Fibroblast of lung (primary cell): ENCODE measurements around the gene PRKCSH. TPM values are rescaled to one million over a fixed set of nuclear protein-coding genes. Genes with fewer than 3 reads are reported as not detected.

ENCODE experiments used
- DNase-seq, 2 donors: peaks; one replicate each; pipeline versions ENCODE4 v3.0.0 to v3.0.0-alpha.2; 2010; ENCODE audit warnings: low read depth in 2 of 2
- H2AFZ ChIP-seq: 2 replicates; pipeline ENCODE4 v1.5.1; 2012; ENCODE audit warnings: low read length, control low read depth, inconsistent platforms
- H3K27ac ChIP-seq: 2 replicates; pipeline ENCODE4 v1.5.1; 2011; ENCODE audit warnings: low read length, control low read depth; ENCODE audit not compliant: insufficient read depth
- H3K27me3 ChIP-seq: 2 replicates; pipeline ENCODE4 v1.5.1; 2011; ENCODE audit warnings: mild to moderate bottlenecking, low read length; ENCODE audit not compliant: control insufficient read depth, insufficient read depth
- H3K36me3 ChIP-seq: 2 replicates; pipeline ENCODE4 v1.5.1; 2011; ENCODE audit warnings: low read length; ENCODE audit not compliant: control insufficient read depth, insufficient read depth
- H3K4me1 ChIP-seq: 2 replicates; pipeline ENCODE4 v1.5.1; 2011; ENCODE audit warnings: low read length; ENCODE audit not compliant: control insufficient read depth, insufficient read depth; ENCODE audit errors: extremely low read depth
- H3K4me2 ChIP-seq: 2 replicates; pipeline ENCODE4 v1.5.1; 2011; ENCODE audit warnings: low read length, control low read depth; ENCODE audit not compliant: insufficient read depth; ENCODE audit errors: extremely low read depth
- H3K4me3 ChIP-seq, 4 experiments: fragments of 200-600 bp in 1 of 4; sonication (generic) in 1 of 4; replicated peaks in 1 of 4; 2 replicates each; pipeline ENCODE4 v1.5.1; 2011 to 2016; ENCODE audit warnings: low read length in 4 of 4, low read depth in 3 of 4, mild to moderate bottlenecking in 3 of 4, control low read depth in 2 of 4, inconsistent platforms in 1 of 4, mixed read lengths in 1 of 4; ENCODE audit not compliant: insufficient read depth in 1 of 4; ENCODE audit errors: control extremely low read depth in 1 of 4
- H3K79me2 ChIP-seq: 2 replicates; pipeline ENCODE4 v1.5.1; 2012; ENCODE audit warnings: mild to moderate bottlenecking, low read length, inconsistent platforms; ENCODE audit not compliant: control insufficient read depth, insufficient read depth
- H3K9ac ChIP-seq: 2 replicates; pipeline ENCODE4 v1.5.1; 2011; ENCODE audit warnings: mild to moderate bottlenecking, low read length, control low read depth; ENCODE audit not compliant: insufficient read depth
- H3K9me3 ChIP-seq: 2 replicates; pipeline ENCODE4 v1.5.1; 2012; ENCODE audit warnings: low read depth, low read length; ENCODE audit not compliant: control insufficient read depth, insufficient read depth
- H4K20me1 ChIP-seq: 2 replicates; pipeline ENCODE4 v1.5.1; 2011; ENCODE audit warnings: low read length; ENCODE audit not compliant: control insufficient read depth, insufficient read depth; ENCODE audit errors: extremely low read depth
- EZH2 ChIP-seq: IDR thresholded peaks from 2 replicates; pipeline ENCODE4 v1.5.1; 2012; ENCODE audit warnings: low read length, control low read depth, mild to moderate bottlenecking; ENCODE audit errors: missing control alignments
- polyA plus RNA-seq, 2 donors: library from polyadenylated mRNA; depleted of rRNA in 1 of 2; stranded (reverse) in 1 of 2; unstranded in 1 of 2; fragments of >200 nt; gene quantifications; 2 replicates each; pipeline ENCODE4 v1.2.1, GENCODE V29; 2011 to 2012; ENCODE audit warnings: missing spikeins in 1 of 2
- total RNA-seq: library from RNA; depleted of rRNA; stranded (reverse); fragments of >200 nt; gene quantifications from 2 replicates; pipeline ENCODE4 v1.2.1, GENCODE V29; 2014
- TF ChIP-seq, protein P1 (sequence below), 2 donors: IDR thresholded peaks in 1 of 2; conservative IDR thresholded peaks in 1 of 2; 1 replicate in 1 of 2; 2 replicates in 1 of 2; pipeline ENCODE4 v1.5.1; 2011 to 2012; ENCODE audit warnings: low read length in 2 of 2, control low read depth in 1 of 2, inconsistent platforms in 1 of 2, low read depth in 1 of 2, mild to moderate bottlenecking in 1 of 2

PRKCSH gene
- total and polyA plus RNA-seq, 2 donors (not counting 1 experiment from before 2014, with no cell fraction given), result 117 to 134 TPM

DNA sequence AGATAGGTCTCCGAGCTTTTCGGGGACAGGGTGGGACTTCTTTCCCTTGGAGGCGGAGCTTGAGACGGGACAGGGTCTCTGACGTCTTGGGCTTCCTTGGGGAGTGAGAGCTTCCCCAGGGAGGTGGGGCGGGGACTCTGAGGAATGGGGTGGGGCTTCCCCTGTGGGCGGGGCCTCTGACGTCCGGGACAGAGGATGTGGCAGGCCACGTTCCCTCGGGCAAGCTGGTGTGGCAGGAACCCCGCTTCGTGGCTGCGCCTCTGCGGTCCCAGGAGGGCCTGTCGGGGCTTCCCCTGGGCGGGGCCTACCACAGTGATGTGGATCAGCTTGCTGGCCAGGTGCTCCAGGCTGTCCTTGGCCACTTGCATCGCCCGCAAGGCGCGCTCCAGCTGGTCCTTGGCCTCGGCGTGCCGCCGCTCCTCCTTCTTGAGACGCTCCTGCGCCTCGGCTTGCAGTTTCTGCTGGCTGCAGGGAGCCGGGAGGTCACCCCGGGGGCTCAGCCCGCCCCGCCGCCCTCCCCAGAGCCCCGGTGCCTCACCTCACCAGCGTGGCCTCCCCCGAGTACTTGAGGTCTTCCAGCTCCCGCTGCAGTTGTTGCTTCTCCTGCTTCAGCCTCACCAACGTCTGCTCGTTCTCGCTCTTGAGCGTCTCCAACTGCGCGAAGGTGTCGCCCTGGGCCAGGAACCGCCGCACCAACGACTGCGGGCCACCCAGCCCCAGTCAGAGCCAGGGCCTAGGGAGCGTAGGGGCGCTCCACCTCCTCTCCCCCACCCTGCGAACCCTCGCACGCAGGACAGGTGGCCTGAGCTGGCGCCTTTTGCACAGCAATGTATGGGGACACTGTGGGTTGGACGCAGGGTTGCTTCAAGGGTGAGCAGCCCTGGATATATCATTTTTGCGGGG, 13.0 kb upstream of the PRKCSH start:
- TF ChIP-seq EZH2, result no peak
- TF ChIP-seq, protein P1, sequence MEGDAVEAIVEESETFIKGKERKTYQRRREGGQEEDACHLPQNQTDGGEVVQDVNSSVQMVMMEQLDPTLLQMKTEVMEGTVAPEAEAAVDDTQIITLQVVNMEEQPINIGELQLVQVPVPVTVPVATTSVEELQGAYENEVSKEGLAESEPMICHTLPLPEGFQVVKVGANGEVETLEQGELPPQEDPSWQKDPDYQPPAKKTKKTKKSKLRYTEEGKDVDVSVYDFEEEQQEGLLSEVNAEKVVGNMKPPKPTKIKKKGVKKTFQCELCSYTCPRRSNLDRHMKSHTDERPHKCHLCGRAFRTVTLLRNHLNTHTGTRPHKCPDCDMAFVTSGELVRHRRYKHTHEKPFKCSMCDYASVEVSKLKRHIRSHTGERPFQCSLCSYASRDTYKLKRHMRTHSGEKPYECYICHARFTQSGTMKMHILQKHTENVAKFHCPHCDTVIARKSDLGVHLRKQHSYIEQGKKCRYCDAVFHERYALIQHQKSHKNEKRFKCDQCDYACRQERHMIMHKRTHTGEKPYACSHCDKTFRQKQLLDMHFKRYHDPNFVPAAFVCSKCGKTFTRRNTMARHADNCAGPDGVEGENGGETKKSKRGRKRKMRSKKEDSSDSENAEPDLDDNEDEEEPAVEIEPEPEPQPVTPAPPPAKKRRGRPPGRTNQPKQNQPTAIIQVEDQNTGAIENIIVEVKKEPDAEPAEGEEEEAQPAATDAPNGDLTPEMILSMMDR (conservative IDR thresholded peaks at IDR 0.05 in 1 of 2, IDR thresholded peaks at IDR 0.05 in 1 of 2; ENCODE audit: low read depth in 1 of 2, low read length in 2 of 2), result no peak
- H3K9me3 ChIP-seq, result no peaks in the 10 kb centered on the region
- peak; percentile 17 to 25 for DNase-seq
- no peaks in the 10 kb centered on the region for H3K79me2 ChIP-seq
- H3K27ac ChIP-seq, result no peak overlapping the region
- no peak overlapping the region for H3K4me2 ChIP-seq
- peaks cover 9% of the 10 kb centered on the region for H3K27me3 ChIP-seq
- no peak overlapping the region for H3K4me3 ChIP-seq
- no peaks in the 10 kb centered on the region for H4K20me1 ChIP-seq
- no peaks in the 10 kb centered on the region for H3K36me3 ChIP-seq
- no peak overlapping the region for H3K9ac ChIP-seq
- no peaks in the 10 kb centered on the region for H3K4me1 ChIP-seq
- no peak overlapping the region for H2AFZ ChIP-seq

DNA sequence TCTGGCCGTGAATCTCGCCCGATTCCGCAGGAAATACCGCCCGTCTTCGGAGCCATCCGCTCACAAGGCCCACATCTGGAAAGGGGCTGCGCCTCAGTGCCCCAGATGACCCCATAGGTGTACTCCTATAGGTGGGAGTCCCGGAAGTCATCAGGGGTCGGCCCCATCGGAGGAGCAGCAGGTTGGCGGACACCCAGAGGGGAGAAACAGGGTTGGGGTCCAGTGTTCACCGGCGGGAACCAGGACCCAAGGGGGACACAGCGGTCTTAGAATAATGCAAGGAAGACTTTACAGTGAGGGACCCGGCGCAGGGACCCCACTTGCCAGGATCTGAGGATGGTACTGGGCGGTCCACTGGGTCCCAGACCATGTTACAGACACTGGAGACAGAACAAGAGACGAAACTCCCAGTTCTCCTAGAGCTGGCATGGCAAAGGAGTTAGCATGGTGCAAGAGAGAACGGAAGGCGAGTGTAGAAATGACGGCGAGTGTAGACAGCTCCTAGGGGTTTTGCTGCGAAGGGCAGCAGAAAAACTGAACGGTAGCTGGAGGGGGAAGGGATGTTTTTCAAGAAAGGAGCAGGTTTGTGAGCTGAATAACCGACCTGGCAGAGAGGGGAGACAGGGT, 12.2 kb upstream of the PRKCSH start:
- Histone ChIP-seq H3K4me3 (no peak overlapping the region), H3K4me1 (no peaks in the 10 kb centered on the region), H3K4me2 (no peak overlapping the region), H3K27ac (no peak overlapping the region), H3K9ac (no peak overlapping the region), H3K9me3 (no peaks in the 10 kb centered on the region), H3K27me3 (peaks cover 9% of the 10 kb centered on the region), H4K20me1 (no peaks in the 10 kb centered on the region), H3K36me3 (no peaks in the 10 kb centered on the region), H2AFZ (no peak overlapping the region), H3K79me2 (no peaks in the 10 kb centered on the region)
- TF ChIP-seq, protein P1 (conservative IDR thresholded peaks at IDR 0.05 in 1 of 2, IDR thresholded peaks at IDR 0.05 in 1 of 2; ENCODE audit: low read depth in 1 of 2, low read length in 2 of 2), result no peak
- TF ChIP-seq EZH2, result no peak
- DNase-seq, result no peak

DNA sequence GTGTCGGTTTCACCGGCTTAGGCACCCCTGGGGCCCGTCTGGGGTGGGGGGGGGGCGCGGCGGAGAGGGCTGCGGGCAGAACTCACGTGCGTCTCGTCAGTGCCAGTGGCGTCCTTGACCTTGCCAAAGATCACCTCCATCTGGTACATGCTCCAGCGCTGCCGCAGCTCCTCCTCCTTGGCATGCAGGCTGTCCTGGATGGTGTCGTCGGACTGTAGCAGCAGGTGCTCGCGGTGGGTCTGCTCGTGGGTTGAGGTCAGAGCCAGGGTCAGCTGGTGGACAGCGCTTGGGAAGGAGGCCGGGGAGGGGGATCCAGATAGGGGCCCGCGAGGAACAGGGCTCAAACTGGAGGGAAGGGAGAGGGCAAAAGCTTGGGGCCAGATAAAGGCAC, 11.6 kb upstream of the PRKCSH start:
- no peaks in the 10 kb centered on the region for H3K36me3 ChIP-seq
- H3K4me2 ChIP-seq, result no peak overlapping the region
- DNase-seq, result no peak
- H3K4me3 ChIP-seq, result no peak overlapping the region
- H3K9ac ChIP-seq, result no peak overlapping the region
- H4K20me1 ChIP-seq, result no peaks in the 10 kb centered on the region
- H3K27me3 ChIP-seq, result peaks cover 9% of the 10 kb centered on the region
- no peak overlapping the region for H3K27ac ChIP-seq
- H3K79me2 ChIP-seq, result no peaks in the 10 kb centered on the region
- no peaks in the 10 kb centered on the region for H3K4me1 ChIP-seq
- no peaks in the 10 kb centered on the region for H3K9me3 ChIP-seq
- TF ChIP-seq, protein P1 (conservative IDR thresholded peaks at IDR 0.05 in 1 of 2, IDR thresholded peaks at IDR 0.05 in 1 of 2; ENCODE audit: low read depth in 1 of 2, low read length in 2 of 2), result no peak
- no peak for TF ChIP-seq EZH2
- H2AFZ ChIP-seq, result no peak overlapping the region
